Spleen (tissue), 11 donors: Measurements from ENCODE around the gene CCL18. TPM values are rescaled to one million over a fixed set of nuclear protein-coding genes. Genes with fewer than 3 reads are reported as not detected.

Source experiments
- DNase-seq: peaks from one replicate; pipeline ENCODE4 v3.0.0-alpha.2; 2020
- H3K27ac ChIP-seq, 8 donors: fragments of 200-600 bp; sonication (generic) in 7 of 8; 1 replicate in 4 of 8; 2 replicates in 4 of 8; pipeline versions ENCODE4 v1.5.0 to v1.8.0; 2016 to 2021; ENCODE audit warnings: inconsistent platforms in 4 of 8, mild to moderate bottlenecking in 4 of 8, moderate library complexity in 1 of 8
- H3K27me3 ChIP-seq, 7 donors: fragments of 200-600 bp; sonication (generic) in 6 of 7; replicated peaks in 1 of 7; 1 replicate in 4 of 7; 2 replicates in 3 of 7; pipeline versions ENCODE4 v1.5.0 to v1.8.0; 2016 to 2021; ENCODE audit warnings: inconsistent platforms in 3 of 7, mild to moderate bottlenecking in 1 of 7
- H3K36me3 ChIP-seq, 6 donors: fragments of 200-600 bp; sonication (generic) in 5 of 6; 1 replicate in 4 of 6; 2 replicates in 2 of 6; pipeline versions ENCODE4 v1.5.0 to v1.8.0; 2016 to 2021; ENCODE audit warnings: inconsistent platforms in 2 of 6
- H3K4me1 ChIP-seq, 6 donors: fragments of 200-600 bp; sonication (generic) in 5 of 6; 1 replicate in 3 of 6; 2 replicates in 3 of 6; pipeline versions ENCODE4 v1.5.0 to v1.8.0; 2016 to 2021; ENCODE audit warnings: inconsistent platforms in 3 of 6
- H3K4me3 ChIP-seq, 8 donors: fragments of 200-600 bp; sonication (generic) in 7 of 8; 1 replicate in 4 of 8; 2 replicates in 4 of 8; pipeline versions ENCODE4 v1.5.0 to v1.8.0; 2016 to 2021; ENCODE audit warnings: inconsistent platforms in 4 of 8, mild to moderate bottlenecking in 4 of 8, moderate library complexity in 2 of 8
- H3K9me3 ChIP-seq, 8 donors: fragments of 200-600 bp; sonication (generic) in 7 of 8; 1 replicate in 4 of 8; 2 replicates in 4 of 8; pipeline versions ENCODE4 v1.5.0 to v1.8.0; 2016 to 2021; ENCODE audit warnings: inconsistent platforms in 4 of 8
- CTCF ChIP-seq, 11 experiments: fragments of 200-600 bp in 7 of 11; fragments of 450-650 bp in 4 of 11; sonication (generic) in 4 of 11; IDR thresholded peaks in 8 of 11; conservative IDR thresholded peaks in 3 of 11; 1 replicate in 7 of 11; 2 replicates in 4 of 11; pipeline versions ENCODE4 v1.4.0 to v1.8.0; 2016 to 2021; ENCODE audit warnings: antibody characterized with exemption in 11 of 11, inconsistent platforms in 4 of 11, mild to moderate bottlenecking in 1 of 11
- POLR2A ChIP-seq, 3 donors: fragments of 450-650 bp; IDR thresholded peaks; one replicate each; pipeline ENCODE4 v1.5.1; 2017; ENCODE audit warnings: antibody characterized with exemption in 3 of 3, mild to moderate bottlenecking in 1 of 3
- POLR2AphosphoS5 ChIP-seq, 3 donors: sonication (generic); formaldehyde crosslinking; IDR thresholded peaks; one replicate each; pipeline ENCODE4 v1.5.1; 2017; ENCODE audit warnings: antibody characterized with exemption in 3 of 3
- WGBS, 5 donors: extraction: QIAGEN DNeasy Blood & Tissue Kit in 3 of 5; methylation state at CpG; one replicate each; pipeline versions ENCODE4 v1.1.5 to v1.1.7; 2013 to 2018; 5-methylcytosine and 5-hydroxymethylcytosine counted together
- intact Hi-C: fragments of 100-400 bp; cut with DNase I; formaldehyde crosslinking; loops from one replicate; pipeline ENCODE4 v1.15.0; 2023; ENCODE audit warnings: low total_unique reads
- polyA plus RNA-seq, 3 donors: library from polyadenylated mRNA; stranded (reverse); fragments of 200-250 nt; gene quantifications; one replicate each; pipeline ENCODE4 v1.2.1, GENCODE V29; 2013
- total RNA-seq, 7 donors: library from RNA; depleted of rRNA in 3 of 7; stranded (reverse); fragments of >200 nt in 3 of 7; fragmentation: NEBNext Ultra II Directional in 4 of 7; extraction: Animal tissue kit (Norgen Biotek cat#: 25700) in 4 of 7; gene quantifications; one replicate each; pipeline versions ENCODE4 v1.1.0 to v1.2.1, GENCODE V29; 2016 to 2021
- donor health status: healthy with polysubstance abuse.
- donor health status: DM: no; HTN: no; CAD: no; lungs with moderate emphysema.
- donor health status: DM: no; HTN: no; CAD: no.
- donor health status: Bipolar disorder and iron deficiency.
- donor health status: healthy.
- donor health status: DM: no; HTN: no; CAD: no.
- donor health status: DM: yes; HTN: yes; CAD: no.

The CCL18 gene
- total and polyA plus RNA-seq, 10 donors = 5.2 to 109 (median 12.4) TPM

GRCh38 chr17:36017799-36018198 lies 46.3 kb upstream of the CCL18 start, which contains the start of gene CCL23:
TSS of gene CCL23 (minus strand) at chr17:36017972. CDS start at chr17:36017897, 75 bp downstream.
- Histone ChIP-seq H3K4me1 (peaks cover 5 to 24% (median 14%) of the 10 kb centered on the region in 6 donors), H3K27me3 (no peaks in the 10 kb centered on the region), H3K9me3 (peaks cover 0 to 3% (median 0%) of the 10 kb centered on the region in 8 donors), H3K4me3 (peak within 1 kb of the TSS in 1 of 8 donors; percentile 45), H3K27ac (peak within 1 kb of the TSS in 7 of 8 donors; percentile 41 to 78 (median 70)), H3K36me3 (peaks cover 0 to under 1% (median 0%) of the 10 kb centered on the region in 6 donors)
- intact Hi-C loops = no loop called here
- no peak for DNase-seq
- 14 to 27% (median 15%) methylated on average over 6 of the region's 6 CpGs for WGBS, 5 donors
- no peak for TF ChIP-seq POLR2A (IDR thresholded peaks at IDR 0.05)
- TF ChIP-seq POLR2AphosphoS5 (IDR thresholded peaks at IDR 0.05) = peak; percentile 47 to 76 (median 57)
- TF ChIP-seq CTCF (IDR thresholded peaks at IDR 0.05 in 8 of 11, conservative IDR thresholded peaks at IDR 0.05 in 3 of 11) = peak in 3 of 11 experiments; percentile 13 to 27 (median 22)

- H3K27me3 ChIP-seq = no peaks in the 10 kb centered on the region
- no peak overlapping the region for H3K4me3 ChIP-seq
- WGBS, 5 donors = 94 to 98% (median 94%) methylated on average over 2 of the region's 2 CpGs
- peaks cover 5 to 24% (median 14%) of the 10 kb centered on the region in 6 donors for H3K4me1 ChIP-seq
- no peaks in the 10 kb centered on the region for H3K36me3 ChIP-seq
- no peak for TF ChIP-seq POLR2A (IDR thresholded peaks at IDR 0.05)
- no peak for TF ChIP-seq POLR2AphosphoS5 (IDR thresholded peaks at IDR 0.05)
- TF ChIP-seq CTCF (IDR thresholded peaks at IDR 0.05 in 8 of 11, conservative IDR thresholded peaks at IDR 0.05 in 3 of 11) = no peak
- DNase-seq = no peak
- intact Hi-C loops = no loop called here
- H3K27ac ChIP-seq = no peak overlapping the region
- peaks cover 0 to 8% (median 0%) of the 10 kb centered on the region in 8 donors for H3K9me3 ChIP-seq
Observed at GRCh38 chr17:36019423-36019822, 44.6 kb upstream of the CCL18 start.

GRCh38 chr17:36024106-36024869 lies 39.8 kb upstream of the CCL18 start:
- Histone ChIP-seq H3K27ac (no peak overlapping the region), H3K27me3 (no peaks in the 10 kb centered on the region), H3K9me3 (peaks cover 0 to 8% (median 0%) of the 10 kb centered on the region in 8 donors), H3K4me1 (no peaks in the 10 kb centered on the region), H3K4me3 (no peak overlapping the region), H3K36me3 (no peaks in the 10 kb centered on the region)
- 87 to 95% (median 91%) methylated on average over 6 of the region's 6 CpGs for WGBS, 5 donors
- DNase-seq = no peak
- no peak for TF ChIP-seq CTCF (IDR thresholded peaks at IDR 0.05 in 8 of 11, conservative IDR thresholded peaks at IDR 0.05 in 3 of 11)
- no peak for TF ChIP-seq POLR2A (IDR thresholded peaks at IDR 0.05)
- TF ChIP-seq POLR2AphosphoS5 (IDR thresholded peaks at IDR 0.05) = no peak
- intact Hi-C loops = no loop called here

GRCh38 chr17:36027761-36028160 lies 36.3 kb upstream of the CCL18 start:
- peaks cover 0 to 6% (median 0%) of the 10 kb centered on the region in 8 donors for H3K9me3 ChIP-seq
- H3K36me3 ChIP-seq = no peaks in the 10 kb centered on the region
- H3K27me3 ChIP-seq = no peaks in the 10 kb centered on the region
- DNase-seq = no peak
- no peak overlapping the region for H3K4me3 ChIP-seq
- TF ChIP-seq POLR2AphosphoS5 (IDR thresholded peaks at IDR 0.05) (no peak), POLR2A (IDR thresholded peaks at IDR 0.05) (no peak), CTCF (IDR thresholded peaks at IDR 0.05 in 8 of 11, conservative IDR thresholded peaks at IDR 0.05 in 3 of 11) (no peak)
- intact Hi-C loops = no loop called here
- H3K27ac ChIP-seq = no peak overlapping the region
- WGBS, 5 donors = 45 to 80% (median 63%) methylated on average over 4 of the region's 4 CpGs
- no peaks in the 10 kb centered on the region for H3K4me1 ChIP-seq
